Measurements from ENCODE around the gene MAP3K20. TPM values are rescaled to one million over a fixed set of nuclear protein-coding genes. Genes with fewer than 3 reads are reported as not detected.

MAP3K20 gene
- total and polyA plus RNA-seq, 2 donors (not counting 1 experiment from before 2014, with no cell fraction given): 105 to 138 TPM

DNA sequence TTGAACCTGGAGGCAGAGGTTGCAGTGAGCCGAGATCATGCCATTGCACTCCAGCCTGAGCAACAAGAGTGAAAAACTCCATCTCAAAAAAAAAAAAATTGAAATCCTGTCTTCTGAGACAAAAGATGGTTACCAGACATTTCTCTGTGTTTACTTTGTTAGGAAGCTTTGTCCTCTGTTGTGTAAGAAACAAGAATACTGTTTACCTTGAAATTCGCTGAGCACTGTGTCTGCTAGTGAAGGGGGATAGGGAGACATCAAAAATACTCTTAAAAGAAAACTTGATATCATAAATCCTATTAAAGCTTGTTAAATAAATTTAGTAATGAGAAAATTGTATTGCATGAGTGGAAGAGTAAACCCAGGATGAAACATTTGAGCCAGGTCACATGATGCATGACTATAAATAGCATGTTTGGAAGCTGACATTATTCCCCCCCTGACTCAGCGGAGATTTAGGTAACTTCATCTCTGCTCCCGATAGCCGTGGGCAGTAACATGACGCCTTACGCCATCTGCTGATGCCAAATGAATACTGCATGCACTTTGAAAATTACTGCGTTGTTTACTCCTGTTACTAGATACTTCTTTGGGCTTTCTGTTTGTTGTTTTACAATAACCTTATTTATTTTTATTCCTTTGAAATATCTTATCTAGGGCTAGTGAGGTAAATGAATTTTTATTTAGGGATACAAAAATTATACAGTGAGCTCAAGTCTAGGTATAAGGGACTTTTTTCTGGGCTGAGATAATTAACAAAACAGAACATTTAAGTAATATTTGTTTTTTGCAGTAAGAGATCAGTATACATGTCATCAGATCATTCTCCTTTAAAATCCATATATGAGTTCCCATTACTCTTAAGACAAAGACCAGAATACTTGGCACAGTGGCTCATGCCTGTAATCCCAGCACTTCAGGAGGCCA, 134.9 kb downstream of the MAP3K20 start:
- H2AFZ ChIP-seq (ENCODE audit: low read length): no peak overlapping the region
- no peaks in the 10 kb centered on the region for H3K9me3 ChIP-seq (ENCODE audit: control insufficient read depth, insufficient read depth, low read depth, low read length)
- no peaks in the 10 kb centered on the region for H3K36me3 ChIP-seq (ENCODE audit: control insufficient read depth, insufficient read depth, low read length)
- H3K4me3 ChIP-seq (replicated peaks in 1 of 4; ENCODE audit: control extremely low read depth in 1 of 4, insufficient read depth in 1 of 4, low read depth in 3 of 4, low read length in 4 of 4): no peak overlapping the region
- H3K27me3 ChIP-seq (ENCODE audit: control insufficient read depth, insufficient read depth, low read length): no peaks in the 10 kb centered on the region
- no peaks in the 10 kb centered on the region for H3K79me2 ChIP-seq (ENCODE audit: control insufficient read depth, insufficient read depth, low read length)
- DNase-seq (ENCODE audit: low read depth in 2 of 2): peak; percentile 94 to 97
- no peaks in the 10 kb centered on the region for H4K20me1 ChIP-seq (ENCODE audit: control insufficient read depth, extremely low read depth, insufficient read depth, low read length)
- H3K27ac ChIP-seq (ENCODE audit: insufficient read depth, low read length): peak overlapping the region; percentile 70
- TF ChIP-seq, protein P1, sequence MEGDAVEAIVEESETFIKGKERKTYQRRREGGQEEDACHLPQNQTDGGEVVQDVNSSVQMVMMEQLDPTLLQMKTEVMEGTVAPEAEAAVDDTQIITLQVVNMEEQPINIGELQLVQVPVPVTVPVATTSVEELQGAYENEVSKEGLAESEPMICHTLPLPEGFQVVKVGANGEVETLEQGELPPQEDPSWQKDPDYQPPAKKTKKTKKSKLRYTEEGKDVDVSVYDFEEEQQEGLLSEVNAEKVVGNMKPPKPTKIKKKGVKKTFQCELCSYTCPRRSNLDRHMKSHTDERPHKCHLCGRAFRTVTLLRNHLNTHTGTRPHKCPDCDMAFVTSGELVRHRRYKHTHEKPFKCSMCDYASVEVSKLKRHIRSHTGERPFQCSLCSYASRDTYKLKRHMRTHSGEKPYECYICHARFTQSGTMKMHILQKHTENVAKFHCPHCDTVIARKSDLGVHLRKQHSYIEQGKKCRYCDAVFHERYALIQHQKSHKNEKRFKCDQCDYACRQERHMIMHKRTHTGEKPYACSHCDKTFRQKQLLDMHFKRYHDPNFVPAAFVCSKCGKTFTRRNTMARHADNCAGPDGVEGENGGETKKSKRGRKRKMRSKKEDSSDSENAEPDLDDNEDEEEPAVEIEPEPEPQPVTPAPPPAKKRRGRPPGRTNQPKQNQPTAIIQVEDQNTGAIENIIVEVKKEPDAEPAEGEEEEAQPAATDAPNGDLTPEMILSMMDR (conservative IDR thresholded peaks at IDR 0.05 in 1 of 2, IDR thresholded peaks at IDR 0.05 in 1 of 2; ENCODE audit: low read depth in 1 of 2, low read length in 2 of 2): peak; percentile 96
- TF ChIP-seq EZH2 (IDR thresholded peaks at IDR 0.05; ENCODE audit: low read length, missing control alignments): no peak
- H3K4me2 ChIP-seq (ENCODE audit: extremely low read depth, insufficient read depth, low read length): peak overlapping the region; percentile 66
- H3K4me1 ChIP-seq (ENCODE audit: control insufficient read depth, extremely low read depth, insufficient read depth, low read length): peaks cover 3% of the 10 kb centered on the region
- no peak overlapping the region for H3K9ac ChIP-seq (ENCODE audit: insufficient read depth, low read length)

GRCh38 chr2:173213181-173213580, 137.5 kb downstream of the MAP3K20 start:
- H3K9ac ChIP-seq (ENCODE audit: insufficient read depth, low read length): no peak overlapping the region
- no peak overlapping the region for H3K4me2 ChIP-seq (ENCODE audit: extremely low read depth, insufficient read depth, low read length)
- no peaks in the 10 kb centered on the region for H3K79me2 ChIP-seq (ENCODE audit: control insufficient read depth, insufficient read depth, low read length)
- no peaks in the 10 kb centered on the region for H3K9me3 ChIP-seq (ENCODE audit: control insufficient read depth, insufficient read depth, low read depth, low read length)
- H3K36me3 ChIP-seq (ENCODE audit: control insufficient read depth, insufficient read depth, low read length): no peaks in the 10 kb centered on the region
- no peaks in the 10 kb centered on the region for H3K27me3 ChIP-seq (ENCODE audit: control insufficient read depth, insufficient read depth, low read length)
- H3K4me3 ChIP-seq (replicated peaks in 1 of 4; ENCODE audit: control extremely low read depth in 1 of 4, insufficient read depth in 1 of 4, low read depth in 3 of 4, low read length in 4 of 4): no peak overlapping the region
- H3K27ac ChIP-seq (ENCODE audit: insufficient read depth, low read length): no peak overlapping the region
- DNase-seq (ENCODE audit: low read depth in 2 of 2): no peak
- no peak for TF ChIP-seq EZH2 (IDR thresholded peaks at IDR 0.05; ENCODE audit: low read length, missing control alignments)
- TF ChIP-seq, protein P1 (conservative IDR thresholded peaks at IDR 0.05 in 1 of 2, IDR thresholded peaks at IDR 0.05 in 1 of 2; ENCODE audit: low read depth in 1 of 2, low read length in 2 of 2): no peak
- H3K4me1 ChIP-seq (ENCODE audit: control insufficient read depth, extremely low read depth, insufficient read depth, low read length): peaks cover 4% of the 10 kb centered on the region
- no peaks in the 10 kb centered on the region for H4K20me1 ChIP-seq (ENCODE audit: control insufficient read depth, extremely low read depth, insufficient read depth, low read length)
- H2AFZ ChIP-seq (ENCODE audit: low read length): no peak overlapping the region

GRCh38 chr2:173214213-173214612, 138.6 kb downstream of the MAP3K20 start:
- Histone ChIP-seq H3K27me3 (ENCODE audit: control insufficient read depth, insufficient read depth, low read length) (no peaks in the 10 kb centered on the region), H2AFZ (ENCODE audit: low read length) (no peak overlapping the region), H3K9me3 (ENCODE audit: control insufficient read depth, insufficient read depth, low read depth, low read length) (no peaks in the 10 kb centered on the region), H3K27ac (ENCODE audit: insufficient read depth, low read length) (no peak overlapping the region), H4K20me1 (ENCODE audit: control insufficient read depth, extremely low read depth, insufficient read depth, low read length) (no peaks in the 10 kb centered on the region), H3K9ac (ENCODE audit: insufficient read depth, low read length) (no peak overlapping the region), H3K36me3 (ENCODE audit: control insufficient read depth, insufficient read depth, low read length) (no peaks in the 10 kb centered on the region), H3K4me2 (ENCODE audit: extremely low read depth, insufficient read depth, low read length) (no peak overlapping the region), H3K4me3 (replicated peaks in 1 of 4; ENCODE audit: control extremely low read depth in 1 of 4, insufficient read depth in 1 of 4, low read depth in 3 of 4, low read length in 4 of 4) (no peak overlapping the region), H3K79me2 (ENCODE audit: control insufficient read depth, insufficient read depth, low read length) (no peaks in the 10 kb centered on the region), H3K4me1 (ENCODE audit: control insufficient read depth, extremely low read depth, insufficient read depth, low read length) (peaks cover 7% of the 10 kb centered on the region)
- TF ChIP-seq, protein P1 (conservative IDR thresholded peaks at IDR 0.05 in 1 of 2, IDR thresholded peaks at IDR 0.05 in 1 of 2; ENCODE audit: low read depth in 1 of 2, low read length in 2 of 2): no peak
- TF ChIP-seq EZH2 (IDR thresholded peaks at IDR 0.05; ENCODE audit: low read length, missing control alignments): no peak
- DNase-seq (ENCODE audit: low read depth in 2 of 2): no peak
